Gastrocnemius medialis (tissue), 4 donors: ENCODE results near the gene ASPHD2. TPM values are rescaled to one million over a fixed set of nuclear protein-coding genes. Genes with fewer than 3 reads are reported as not detected.
A peak's percentile ranks its signal among the peaks of the same experiment; 100 is the strongest.

Experiments
- ATAC-seq, 2 donors: fragments of 150-250 bp; one replicate each; pipeline ENCODE4 v1.9.1; 2016
- DNase-seq, 2 donors: peaks; one replicate each; pipeline ENCODE4 v3.0.0-alpha.2; 2019
- H3K27ac ChIP-seq, 4 donors: fragments of 200-600 bp; sonication (generic); 1 replicate in 1 of 4; 2 replicates in 3 of 4; pipeline ENCODE4 v1.5.1; 2016 to 2018; ENCODE audit warnings: mild to moderate bottlenecking in 2 of 4, moderate library complexity in 1 of 4
- H3K27me3 ChIP-seq, 3 donors: fragments of 200-600 bp; sonication (generic) in 2 of 3; 1 replicate in 1 of 3; 2 replicates in 2 of 3; pipeline versions ENCODE4 v1.5.1 to v1.6.0; 2016 to 2019; ENCODE audit warnings: mild to moderate bottlenecking in 1 of 3, moderate library complexity in 1 of 3
- H3K36me3 ChIP-seq, 2 donors: fragments of 200-600 bp; sonication (generic) in 1 of 2; one replicate each; pipeline ENCODE4 v1.5.1; 2017 to 2018
- H3K4me1 ChIP-seq, 2 donors: fragments of 200-600 bp; sonication (generic) in 1 of 2; one replicate each; pipeline ENCODE4 v1.5.1; 2016 to 2017; ENCODE audit warnings: mild to moderate bottlenecking in 2 of 2
- H3K4me3 ChIP-seq, 4 donors: fragments of 200-600 bp; sonication (generic) in 3 of 4; 1 replicate in 1 of 4; 2 replicates in 3 of 4; pipeline ENCODE4 v1.5.1; 2016 to 2019; ENCODE audit warnings: mild to moderate bottlenecking in 2 of 4
- H3K9me3 ChIP-seq, 3 donors: fragments of 200-600 bp; sonication (generic) in 2 of 3; 1 replicate in 1 of 3; 2 replicates in 2 of 3; pipeline ENCODE4 v1.5.1; 2016 to 2019
- CTCF ChIP-seq, 5 experiments: fragments of 450-650 bp in 3 of 5; fragments of 200-600 bp in 2 of 5; sonication (generic) in 2 of 5; IDR thresholded peaks in 4 of 5; conservative IDR thresholded peaks in 1 of 5; 1 replicate in 4 of 5; 2 replicates in 1 of 5; pipeline ENCODE4 v1.5.1; 2016 to 2019; ENCODE audit warnings: antibody characterized with exemption in 5 of 5, mild to moderate bottlenecking in 3 of 5, moderate library complexity in 3 of 5
- POLR2A ChIP-seq, 2 donors: fragments of 450-650 bp; IDR thresholded peaks; one replicate each; pipeline ENCODE4 v1.6.1; 2017; ENCODE audit warnings: antibody characterized with exemption in 2 of 2, mild to moderate bottlenecking in 2 of 2, moderate library complexity in 2 of 2
- in situ Hi-C, 4 donors: fragments of 200-750 bp; cut with MboI; loops; one replicate each; pipeline versions ENCODE4 v1.15.0 to v1.8.0; 2017; ENCODE audit warnings: low sequenced_read_pairs in 4 of 4
- intact Hi-C: fragments of 100-400 bp; cut with DNase I; formaldehyde crosslinking; loops from one replicate; pipeline ENCODE4 v1.15.1; 2023; ENCODE audit warnings: low total_unique reads
- total RNA-seq, 4 donors: library from RNA; depleted of rRNA; stranded (reverse); fragments of >200 nt; gene quantifications; one replicate each; pipeline versions ENCODE4 v1.1.0 to v1.2.3, GENCODE V29; 2016

ASPHD2 gene
- total RNA-seq, 4 donors from 2014 or later = 0.07 to 0.10 TPM; not detected in 2

GRCh38 chr22:26463688-26464087 lies 34.6 kb downstream of the ASPHD2 start:
- TF ChIP-seq CTCF (IDR thresholded peaks at IDR 0.05 in 4 of 5, conservative IDR thresholded peaks at IDR 0.05 in 1 of 5) (no peak), POLR2A (IDR thresholded peaks at IDR 0.05) (no peak)
- Histone ChIP-seq H3K4me3 (no peak overlapping the region), H3K9me3 (no peaks in the 10 kb centered on the region), H3K36me3 (peaks cover 2 to 70% of the 10 kb centered on the region in 2 donors), H3K27ac (no peak overlapping the region), H3K4me1 (peaks cover 0 to 3% of the 10 kb centered on the region in 2 donors), H3K27me3 (no peaks in the 10 kb centered on the region)
- ATAC-seq = no peak
- DNase-seq = no peak
- intact Hi-C loops (no loop called here), in situ Hi-C loops (loop anchor here in 1 of 4 donors (5.0 kb wide), 1 partner anchor 61 kb away; no protein-coding TSS in a partner anchor)

GRCh38 chr22:26464312-26464711 lies 35.3 kb downstream of the ASPHD2 start:
- H3K27me3 ChIP-seq = no peaks in the 10 kb centered on the region
- ATAC-seq (no peak), DNase-seq (peak in 1 of 2 donors; percentile 45)
- H3K27ac ChIP-seq = no peak overlapping the region
- intact Hi-C loops (no loop called here), in situ Hi-C loops (loop anchor here in 1 of 4 donors (5.0 kb wide), 1 partner anchor 62 kb away; no protein-coding TSS in a partner anchor)
- H3K9me3 ChIP-seq = no peaks in the 10 kb centered on the region
- no peak overlapping the region for H3K4me3 ChIP-seq
- H3K36me3 ChIP-seq = peaks cover 2 to 72% of the 10 kb centered on the region in 2 donors
- no peak for TF ChIP-seq CTCF (IDR thresholded peaks at IDR 0.05 in 4 of 5, conservative IDR thresholded peaks at IDR 0.05 in 1 of 5)
- TF ChIP-seq POLR2A (IDR thresholded peaks at IDR 0.05) = no peak
- H3K4me1 ChIP-seq = peaks cover 0 to 3% of the 10 kb centered on the region in 2 donors

GRCh38 chr22:26466196-26466595 lies 37.1 kb downstream of the ASPHD2 start:
- H3K27ac ChIP-seq = peak overlapping the region; percentile 37 to 66 (median 56)
- peaks cover 2 to 90% of the 10 kb centered on the region in 2 donors for H3K36me3 ChIP-seq
- H3K27me3 ChIP-seq = no peaks in the 10 kb centered on the region
- peak; percentile 73 to 89 for ATAC-seq
- peak; percentile 23 to 74 for DNase-seq
- TF ChIP-seq POLR2A (IDR thresholded peaks at IDR 0.05) (no peak), CTCF (IDR thresholded peaks at IDR 0.05 in 4 of 5, conservative IDR thresholded peaks at IDR 0.05 in 1 of 5) (no peak)
- no peak overlapping the region for H3K4me3 ChIP-seq
- in situ Hi-C loops (no loop called here), intact Hi-C loops (no loop called here)
- H3K4me1 ChIP-seq = peaks cover 0 to 10% of the 10 kb centered on the region in 2 donors
- H3K9me3 ChIP-seq = no peaks in the 10 kb centered on the region

- DNase-seq (no peak), ATAC-seq (no peak)
- in situ Hi-C loops (no loop called here), intact Hi-C loops (no loop called here)
- no peak overlapping the region for H3K4me3 ChIP-seq
- no peaks in the 10 kb centered on the region for H3K27me3 ChIP-seq
- peak overlapping the region; percentile 78 to 91 (median 84) for H3K27ac ChIP-seq
- TF ChIP-seq CTCF (IDR thresholded peaks at IDR 0.05 in 4 of 5, conservative IDR thresholded peaks at IDR 0.05 in 1 of 5) (no peak), POLR2A (IDR thresholded peaks at IDR 0.05) (no peak)
- peaks cover 2 to 59% of the 10 kb centered on the region in 2 donors for H3K36me3 ChIP-seq
- no peaks in the 10 kb centered on the region for H3K9me3 ChIP-seq
- H3K4me1 ChIP-seq = peaks cover 0 to 29% of the 10 kb centered on the region in 2 donors
Observed at GRCh38 chr22:26470807-26471206, 41.7 kb downstream of the ASPHD2 start.

GRCh38 chr22:26471522-26471921 lies 42.5 kb downstream of the ASPHD2 start:
- Histone ChIP-seq H3K4me1 (peaks cover 0 to 27% of the 10 kb centered on the region in 2 donors), H3K27me3 (no peaks in the 10 kb centered on the region), H3K4me3 (no peak overlapping the region), H3K27ac (peak overlapping the region; percentile 78 to 91 (median 84)), H3K9me3 (no peaks in the 10 kb centered on the region), H3K36me3 (peaks cover 2 to 59% of the 10 kb centered on the region in 2 donors)
- TF ChIP-seq POLR2A (IDR thresholded peaks at IDR 0.05) (peak; percentile 37 to 61), CTCF (IDR thresholded peaks at IDR 0.05 in 4 of 5, conservative IDR thresholded peaks at IDR 0.05 in 1 of 5) (peak in 1 of 5 experiments; percentile 7)
- ATAC-seq = peak; percentile 94 to 97
- peak; percentile 78 to 93 for DNase-seq
- intact Hi-C loops (no loop called here), in situ Hi-C loops (no loop called here)
